GM12878 (cell line): Measurements from ENCODE around the gene TCF12. TPM values are rescaled to one million over a fixed set of nuclear protein-coding genes. Genes with fewer than 3 reads are reported as not detected.
"Not testable (repeated sequence)": the region's sequence is repeated elsewhere in the genome, so short reads cannot be mapped to it uniquely, and the experiment has no call there.

Experiments used
- ATAC-seq: fragments of 200-7000 bp; cut with Tn5 transposase; 3 replicates; pipeline ENCODE4 v1.9.1; 2020; ENCODE audit warnings: mild to moderate bottlenecking, moderate library complexity
- BruUV-seq: library from RNA; stranded (reverse); fragments of 400-500 nt; replicated peaks from 2 replicates; lab custom pipeline; 2021; lab: Mats Ljungman, UMichigan
- CTCF ChIA-PET: fragments of 300-600 bp; sonication (Branson Sonifier 250); formaldehyde crosslinking; extraction: SDS; loops from one replicate; lab custom pipeline; 2021; ENCODE audit warnings: inconsistent platforms; lab: Yijun Ruan, JAX
- POLR2A ChIA-PET: fragments of 350-600 bp; formaldehyde crosslinking; extraction: SDS; loops from one replicate; lab custom pipeline; 2021; ENCODE audit warnings: inconsistent platforms; lab: Charles Lee
- RAD21 ChIA-PET: fragments of 300-600 bp; sonication (Branson Sonifier 250); formaldehyde crosslinking; loops from one replicate; lab custom pipeline; 2023; ENCODE audit warnings: antibody characterized with exemption; ENCODE audit not compliant: unreplicated experiment; lab: Charles Lee
- SMC1A ChIA-PET: fragments of 300-600 bp; sonication (Branson Sonifier 250); formaldehyde crosslinking; loops from one replicate; lab custom pipeline; 2023; ENCODE audit not compliant: unreplicated experiment, uncharacterized antibody; lab: Charles Lee
- DNase-seq: peaks from one replicate; pipeline ENCODE4 v3.0.0-alpha.2; 2011; ENCODE audit warnings: low read depth, low spot score
- FAIRE-seq: peaks from 3 replicates; lab custom pipeline; 2011; peaks lifted over from hg19 to GRCh38; lab: Jason Lieb, UNC
- H2AFZ ChIP-seq: 2 replicates; pipeline ENCODE4 v1.6.0; 2011; ENCODE audit warnings: low read depth, low read length, control low read depth; ENCODE audit not compliant: control insufficient read depth
- H3K27ac ChIP-seq: 2 replicates; pipeline ENCODE4 v1.5.1; 2011; ENCODE audit warnings: control low read depth; ENCODE audit not compliant: control insufficient read depth, insufficient read depth
- H3K27me3 ChIP-seq, 2 experiments: replicated peaks in 1 of 2; 2 replicates each; pipeline versions ENCODE4 v1.6.0 to v1.6.1; 2011; ENCODE audit warnings: low read length in 1 of 2; ENCODE audit not compliant: control insufficient read depth in 2 of 2, insufficient read depth in 2 of 2
- H3K36me3 ChIP-seq, 2 experiments: 2 replicates each; pipeline ENCODE4 v1.5.1; 2011; ENCODE audit warnings: low read length in 1 of 2; ENCODE audit not compliant: control insufficient read depth in 2 of 2, insufficient read depth in 2 of 2
- H3K4me1 ChIP-seq: 2 replicates; pipeline ENCODE4 v1.6.1; 2011; ENCODE audit warnings: mild to moderate bottlenecking, low read length, moderate library complexity, mixed read lengths; ENCODE audit not compliant: control insufficient read depth, insufficient read depth
- H3K4me2 ChIP-seq: 2 replicates; pipeline ENCODE4 v1.6.0; 2011; ENCODE audit warnings: control low read depth; ENCODE audit not compliant: control insufficient read depth, insufficient read depth
- H3K4me3 ChIP-seq: fragments of 200-600 bp; sonication (generic); 2 replicates; pipeline ENCODE4 v1.5.1; 2016
- H3K79me2 ChIP-seq: 2 replicates; pipeline ENCODE4 v1.6.0; 2011; ENCODE audit warnings: low read length; ENCODE audit not compliant: control insufficient read depth, insufficient read depth
- H3K9ac ChIP-seq: 2 replicates; pipeline ENCODE4 v1.8.0; 2011; ENCODE audit warnings: low read length, control low read depth, mixed read lengths; ENCODE audit not compliant: control insufficient read depth, insufficient read depth
- H3K9me3 ChIP-seq: replicated peaks from 3 replicates; pipeline ENCODE4 v1.5.1; 2011; ENCODE audit warnings: mild to moderate bottlenecking, low read length; ENCODE audit not compliant: control insufficient read depth, insufficient read depth
- H4K20me1 ChIP-seq: 2 replicates; pipeline ENCODE4 v1.6.0; 2011; ENCODE audit not compliant: control insufficient read depth, insufficient read depth
- ASH2L ChIP-seq: fragments of 300-600, 200-600 bp; sonication (generic); IDR thresholded peaks from 2 replicates; pipeline ENCODE4 v1.6.1; 2017; ENCODE audit warnings: low read depth, mild to moderate bottlenecking, borderline replicate concordance
- CBX3 ChIP-seq: fragments of 200-600 bp; sonication (generic); IDR thresholded peaks from 2 replicates; pipeline ENCODE4 v1.6.1; 2016; ENCODE audit warnings: low read depth, borderline replicate concordance
- CHD4 ChIP-seq: fragments of 200-600 bp; sonication (generic); IDR thresholded peaks from 2 replicates; pipeline ENCODE4 v1.6.1; 2016; ENCODE audit warnings: mild to moderate bottlenecking
- FOXM1 ChIP-seq: IDR thresholded peaks from 2 replicates; pipeline ENCODE4 v1.6.1; 2012; ENCODE audit warnings: low read depth, mild to moderate bottlenecking, inconsistent platforms, low read length, moderate library complexity
- SPI1 ChIP-seq: IDR thresholded peaks from 2 replicates; pipeline ENCODE4 v1.6.1; 2011; ENCODE audit warnings: low read depth, mild to moderate bottlenecking, low read length, moderate library complexity, borderline replicate concordance; ENCODE audit not compliant: insufficient read depth
- STAT1 ChIP-seq: fragments of 450-650 bp; conservative IDR thresholded peaks from 2 replicates; pipeline ENCODE4 v1.6.1; 2014; ENCODE audit warnings: antibody characterized with exemption, mild to moderate bottlenecking
- TAF1 ChIP-seq: IDR thresholded peaks from 2 replicates; pipeline ENCODE4 v1.6.1; 2011; ENCODE audit warnings: mild to moderate bottlenecking, low read depth, low read length, borderline replicate concordance
- ZBED1 ChIP-seq: IDR thresholded peaks from 2 replicates; pipeline ENCODE4 v1.6.1; 2016; ENCODE audit warnings: borderline replicate concordance
- ZSCAN29 ChIP-seq: fragments of 450-650 bp; IDR thresholded peaks from 2 replicates; pipeline ENCODE4 v1.6.1; 2017; ENCODE audit warnings: mild to moderate bottlenecking, moderate library complexity
- WGBS: methylation state at CpG from one replicate; pipeline ENCODE4 v1.1.6; 2016; ENCODE audit warnings: low lambda C conversion rate; ENCODE audit not compliant: insufficient replicate concordance, insufficient coverage; ENCODE audit errors: missing lambda C conversion rate; 5-methylcytosine and 5-hydroxymethylcytosine counted together
- in situ Hi-C: fragments of 300-500 bp; cut with MboI; formaldehyde crosslinking; loops from 9 replicates; pipeline ENCODE4 v1.14.3; 2018; ENCODE audit warnings: mixed read lengths
- intact Hi-C: fragments of 100-400 bp; cut with micrococcal nuclease; formaldehyde crosslinking; loops from one replicate; pipeline ENCODE4 v1.14.2; 2022; ENCODE audit not compliant: unreplicated experiment
- polyA plus RNA-seq, 11 experiments: library from polyadenylated mRNA; depleted of rRNA in 4 of 11; unstranded in 6 of 11; stranded (reverse) in 5 of 11; fragments of >200 nt; fragmentation: Nextera tagmentation in 4 of 11; fragmentation: Illumina TruSeq in 1 of 11; extraction: Ambion mirVana in 4 of 11; extraction: Trizol in 1 of 11; gene quantifications; 1 replicate in 1 of 11; 2 replicates in 10 of 11; pipeline versions ENCODE4 v1.2.1 to v1.2.3, GENCODE V29; 2011 to 2016; ENCODE audit warnings: inconsistent platforms in 2 of 11, missing spikeins in 2 of 11, low read depth in 1 of 11
- total RNA-seq, 4 experiments: library from RNA; depleted of rRNA in 3 of 4; stranded (reverse); fragments of >200 nt in 3 of 4; fragmentation: Illumina TruSeq in 1 of 4; extraction: Trizol in 1 of 4; gene quantifications; 2 replicates each; pipeline versions ENCODE4 v1.2.1 to v1.2.3, GENCODE V29; 2013 to 2021

Gene TCF12
- total and polyA plus RNA-seq, 10 of the 15 experiments (the other 5 are each of a cell fraction or from before 2014, with no cell fraction given) = 8.2 to 70.9 (median 49.5) TPM

- TF ChIP-seq FOXM1 = no peak
- no peak for TF ChIP-seq ASH2L
- TF ChIP-seq CHD4 = no peak
- no peak for TF ChIP-seq CBX3
- TF ChIP-seq SPI1 = no peak
- no peak for TF ChIP-seq TAF1
- TF ChIP-seq ZBED1 = no peak
- no peak for TF ChIP-seq STAT1
- TF ChIP-seq ZSCAN29 = no peak
- H3K9me3 ChIP-seq = no peaks in the 10 kb centered on the region
- DNase-seq (no peak), FAIRE-seq (no peak), ATAC-seq (no peak)
- RAD21 ChIA-PET = no interaction called here
- CTCF ChIA-PET = interaction anchor here (1.0 kb wide), 1 partner anchor 188 kb away, joined by 3 read pairs; no protein-coding TSS in a partner anchor
- no TSS peak for BruUV-seq
- no peaks in the 10 kb centered on the region for H3K79me2 ChIP-seq
- H3K4me1 ChIP-seq = no peaks in the 10 kb centered on the region
- no peak overlapping the region for H3K27ac ChIP-seq
- no peak overlapping the region for H3K4me3 ChIP-seq
- H3K9ac ChIP-seq = no peak overlapping the region
- H3K4me2 ChIP-seq = no peak overlapping the region
- no peaks in the 10 kb centered on the region for H4K20me1 ChIP-seq
- H2AFZ ChIP-seq = no peak overlapping the region
- POLR2A ChIA-PET = no interaction called here
- WGBS = 100% methylated on average over 1 of the region's 1 CpG
- H3K36me3 ChIP-seq = 0 out of 4 replicates have a peak, but pooled peaks cover 0 to 2% of the 10 kb centered on the region in 2 experiments
- in situ Hi-C loops = loop anchor here (25.0 kb wide), 1 partner anchor 532 kb away; no protein-coding TSS in a partner anchor
- intact Hi-C loops = no loop called here
- SMC1A ChIA-PET = interaction anchor here (1.1 to 1.4 kb wide), 3 partner anchors 32 to 97 kb away, joined by 3 read pairs; no protein-coding TSS in a partner anchor
- H3K27me3 ChIP-seq = no peaks in the 10 kb centered on the region
Measured at GRCh38 chr15:57005244-57005643, 86.8 kb downstream of the TCF12 start.

- POLR2A ChIA-PET, ATAC-seq, H3K9ac ChIP-seq, H4K20me1 ChIP-seq, H3K4me3 ChIP-seq, RAD21 ChIA-PET, H3K27me3 ChIP-seq, H3K4me2 ChIP-seq, H3K9me3 ChIP-seq, H3K79me2 ChIP-seq, H3K4me1 ChIP-seq, BruUV-seq, H3K27ac ChIP-seq, FAIRE-seq, DNase-seq, H3K36me3 ChIP-seq, H2AFZ ChIP-seq, intact Hi-C loops: not testable (repeated sequence)
- in situ Hi-C loops = loop anchor here (25.0 kb wide), 1 partner anchor 530 kb away; no protein-coding TSS in a partner anchor
- ChIA-PET SMC1A (interaction anchor here (1.3 kb wide), 1 partner anchor 73 kb away, joined by 3 read pairs; no protein-coding TSS in a partner anchor), CTCF (interaction anchor here (1.2 kb wide), 1 partner anchor 208 kb away, joined by 4 read pairs; no protein-coding TSS in a partner anchor)
- WGBS = 75% methylated on average over 1 of the region's 1 CpG
Measured at GRCh38 chr15:57007797-57008196, 89.4 kb downstream of the TCF12 start.
